H1 (cell line): ENCODE results near the gene GMEB2. TPM values are rescaled to one million over a fixed set of nuclear protein-coding genes. Genes with fewer than 3 reads are reported as not detected.

ENCODE experiments used
- CTCF ChIA-PET: fragments of 300-600 bp; sonication (Branson Sonifier 250); formaldehyde crosslinking; loops from one replicate; lab custom pipeline; 2021; ENCODE audit not compliant: partially characterized antibody; lab: Charles Lee
- POLR2A ChIA-PET: fragments of 300-600 bp; sonication (Branson Sonifier 250); formaldehyde crosslinking; loops from one replicate; lab custom pipeline; 2021; ENCODE audit warnings: inconsistent platforms; ENCODE audit not compliant: partially characterized antibody; lab: Charles Lee
- DNase-seq, 2 experiments: peaks; one replicate each; pipeline versions ENCODE4 v3.0.0 to v3.0.0-alpha.2; 2010 to 2022; ENCODE audit warnings: low spot score in 2 of 2, low read depth in 1 of 2, mixed read lengths in 1 of 2
- FAIRE-seq: peaks from 2 replicates; lab custom pipeline; 2011; peaks lifted over from hg19 to GRCh38; lab: Jason Lieb, UNC
- H2AFZ ChIP-seq: 2 replicates; pipeline ENCODE4 v1.8.1; 2012; ENCODE audit warnings: low read length, inconsistent platforms
- H2AK5ac ChIP-seq: 2 replicates; pipeline ENCODE4 v1.6.1; 2013; ENCODE audit warnings: low read depth, low read length
- H2BK120ac ChIP-seq: replicated peaks from 2 replicates; pipeline ENCODE3; 2013; ENCODE audit warnings: low read depth, low read length, inconsistent platforms
- H2BK12ac ChIP-seq: 2 replicates; pipeline ENCODE4 v1.6.1; 2013; ENCODE audit warnings: low read depth, low read length
- H2BK15ac ChIP-seq: 2 replicates; pipeline ENCODE4 v1.6.1; 2013; ENCODE audit warnings: low read length
- H2BK20ac ChIP-seq: 2 replicates; pipeline ENCODE4 v1.6.1; 2013; ENCODE audit warnings: low read length
- H2BK5ac ChIP-seq: 2 replicates; pipeline ENCODE4 v1.6.1; 2013; ENCODE audit warnings: low read depth, low read length
- H3K14ac ChIP-seq: 2 replicates; pipeline ENCODE4 v1.6.1; 2013; ENCODE audit warnings: inconsistent platforms; ENCODE audit not compliant: insufficient read length
- H3K18ac ChIP-seq: 2 replicates; pipeline ENCODE4 v1.6.1; 2013; ENCODE audit warnings: low read length; ENCODE audit errors: extremely low read depth
- H3K23ac ChIP-seq: 2 replicates; pipeline ENCODE4 v1.6.1; 2013; ENCODE audit warnings: inconsistent platforms; ENCODE audit not compliant: insufficient read length
- H3K23me2 ChIP-seq: 2 replicates; pipeline ENCODE4 v1.6.1; 2013; ENCODE audit warnings: low read depth, low read length
- H3K27ac ChIP-seq: 2 replicates; pipeline ENCODE4 v1.6.1; 2011; ENCODE audit warnings: low read depth, low read length, inconsistent platforms
- H3K27me3 ChIP-seq, 4 experiments: replicated peaks in 1 of 4; 1 replicate in 1 of 4; 2 replicates in 3 of 4; pipeline versions ENCODE4 v1.6.1 to v1.8.1; 2011 to 2013; ENCODE audit warnings: low read length in 3 of 4, mild to moderate bottlenecking in 3 of 4, inconsistent platforms in 2 of 4, mixed read lengths in 2 of 4, moderate library complexity in 1 of 4; ENCODE audit not compliant: control insufficient read depth in 3 of 4, insufficient read depth in 3 of 4; ENCODE audit errors: extremely low read depth in 1 of 4
- H3K36me3 ChIP-seq, 4 experiments: 2 replicates each; pipeline versions ENCODE4 v1.6.1 to v1.8.1; 2011 to 2013; ENCODE audit warnings: mild to moderate bottlenecking in 4 of 4, low read length in 3 of 4, moderate library complexity in 2 of 4, control low read depth in 1 of 4, inconsistent platforms in 1 of 4; ENCODE audit not compliant: insufficient read depth in 4 of 4, control insufficient read depth in 2 of 4
- H3K4ac ChIP-seq: replicated peaks from 2 replicates; pipeline ENCODE3; 2013; ENCODE audit warnings: low read length, low read depth, mixed read lengths, inconsistent platforms; ENCODE audit not compliant: insufficient read length
- H3K4me1 ChIP-seq, 4 experiments: replicated peaks in 1 of 4; 1 replicate in 1 of 4; 2 replicates in 3 of 4; pipeline versions ENCODE4 v1.6.1 to v1.8.1; 2011 to 2013; ENCODE audit warnings: low read length in 3 of 4, inconsistent platforms in 2 of 4, mixed read lengths in 1 of 4; ENCODE audit not compliant: insufficient read depth in 4 of 4, control insufficient read depth in 3 of 4
- H3K4me2 ChIP-seq, 2 experiments: 2 replicates each; pipeline versions ENCODE4 v1.6.1 to v1.8.1; 2011 to 2013; ENCODE audit warnings: low read depth in 2 of 2, low read length in 2 of 2, control low read depth in 1 of 2, inconsistent platforms in 1 of 2, mild to moderate bottlenecking in 1 of 2; ENCODE audit not compliant: insufficient read depth in 1 of 2
- H3K4me3 ChIP-seq, 4 experiments: fragments of 200-600, 300-600 bp in 1 of 4; sonication (generic), shearing (Covaris generic), sonication (Bioruptor Twin) in 1 of 4; 2 replicates each; pipeline versions ENCODE4 v1.5.1 to v1.8.1; 2011 to 2016; ENCODE audit warnings: low read length in 4 of 4, low read depth in 3 of 4, control low read depth in 2 of 4, inconsistent platforms in 2 of 4, mild to moderate bottlenecking in 2 of 4, mixed read lengths in 1 of 4, moderate library complexity in 1 of 4; ENCODE audit not compliant: insufficient read depth in 2 of 4; ENCODE audit errors: extremely low read depth in 1 of 4
- H3K56ac ChIP-seq: replicated peaks from 2 replicates; pipeline ENCODE3; 2013; ENCODE audit warnings: low read depth, mild to moderate bottlenecking, mixed read lengths, low read length, inconsistent platforms; ENCODE audit not compliant: insufficient read length
- H3K79me1 ChIP-seq: 2 replicates; pipeline ENCODE4 v1.6.1; 2013; ENCODE audit warnings: low read depth, low read length, control low read depth
- H3K79me2 ChIP-seq, 2 experiments: 2 replicates each; pipeline versions ENCODE4 v1.6.1 to v1.8.1; 2012 to 2013; ENCODE audit warnings: low read length in 2 of 2, mild to moderate bottlenecking in 2 of 2, inconsistent platforms in 1 of 2; ENCODE audit not compliant: insufficient read depth in 2 of 2, control insufficient read depth in 1 of 2
- H3K9ac ChIP-seq, 4 experiments: replicated peaks in 1 of 4; 1 replicate in 1 of 4; 2 replicates in 3 of 4; pipeline versions ENCODE4 v1.6.1 to v1.8.1; 2011 to 2013; ENCODE audit warnings: low read depth in 3 of 4, low read length in 3 of 4, control low read depth in 2 of 4, mild to moderate bottlenecking in 2 of 4, moderate library complexity in 2 of 4, inconsistent platforms in 1 of 4; ENCODE audit errors: extremely low read depth in 1 of 4
- H3K9me3 ChIP-seq, 2 experiments: 2 replicates each; pipeline versions ENCODE4 v1.6.1 to v1.8.1; 2012 to 2013; ENCODE audit warnings: mild to moderate bottlenecking in 2 of 2, moderate library complexity in 2 of 2, control low read depth in 1 of 2, inconsistent platforms in 1 of 2, low read depth in 1 of 2, low read length in 1 of 2, mixed read lengths in 1 of 2; ENCODE audit not compliant: insufficient read depth in 2 of 2
- H4K20me1 ChIP-seq, 2 experiments: replicated peaks in 1 of 2; 2 replicates each; pipeline versions ENCODE3 to v1.8.1; 2011 to 2013; ENCODE audit warnings: inconsistent platforms in 2 of 2, low read length in 2 of 2, mild to moderate bottlenecking in 1 of 2; ENCODE audit not compliant: insufficient read depth in 2 of 2, control insufficient read depth in 1 of 2
- H4K5ac ChIP-seq: 2 replicates; pipeline ENCODE4 v1.6.1; 2013; ENCODE audit warnings: low read length, low read depth, mixed read lengths, inconsistent platforms; ENCODE audit not compliant: insufficient read length
- H4K8ac ChIP-seq: 2 replicates; pipeline ENCODE4 v1.8.0; 2013; ENCODE audit warnings: mild to moderate bottlenecking, moderate library complexity, low read length, inconsistent platforms; ENCODE audit not compliant: insufficient read depth; ENCODE audit errors: extremely low read depth
- H4K91ac ChIP-seq: replicated peaks from 2 replicates; pipeline ENCODE3; 2013; ENCODE audit warnings: low read length, mixed read lengths, inconsistent platforms; ENCODE audit not compliant: insufficient read length
- BCL11A ChIP-seq, 2 experiments: IDR thresholded peaks; one replicate each; pipeline ENCODE4 v1.6.1; 2011; ENCODE audit warnings: low read depth in 2 of 2, low read length in 2 of 2, mild to moderate bottlenecking in 2 of 2
- EP300 ChIP-seq, 2 experiments: IDR thresholded peaks; 1 replicate in 1 of 2; 2 replicates in 1 of 2; pipeline ENCODE4 v1.6.1; 2011 to 2012; ENCODE audit warnings: low read depth in 2 of 2, low read length in 2 of 2, mild to moderate bottlenecking in 2 of 2, borderline replicate concordance in 1 of 2, inconsistent platforms in 1 of 2, moderate library complexity in 1 of 2
- GABPA ChIP-seq: IDR thresholded peaks from 2 replicates; pipeline ENCODE4 v1.6.1; 2011; ENCODE audit warnings: mild to moderate bottlenecking, low read length, moderate library complexity, borderline replicate concordance; ENCODE audit not compliant: insufficient read depth
- RAD21 ChIP-seq, 2 experiments: IDR thresholded peaks in 1 of 2; conservative IDR thresholded peaks in 1 of 2; 2 replicates each; pipeline ENCODE4 v1.6.1; 2011; ENCODE audit warnings: low read depth in 2 of 2, low read length in 2 of 2, improper control_type of control experiment in 1 of 2, inconsistent platforms in 1 of 2, mild to moderate bottlenecking in 1 of 2, moderate library complexity in 1 of 2
- SAP30 ChIP-seq: fragments of 300-600 bp; sonication (generic); IDR thresholded peaks from 2 replicates; pipeline ENCODE4 v1.7.1; 2012; ENCODE audit warnings: low read length, moderate library complexity, mild to moderate bottlenecking, inconsistent platforms; ENCODE audit not compliant: insufficient read depth, insufficient replicate concordance
- SIRT6 ChIP-seq: IDR thresholded peaks from one replicate; pipeline ENCODE4 v1.7.1; 2012; ENCODE audit warnings: low read length, inconsistent platforms
- SIX5 ChIP-seq: IDR thresholded peaks from 2 replicates; pipeline ENCODE4 v1.6.1; 2011; ENCODE audit warnings: mild to moderate bottlenecking, low read depth, low read length
- TAF1 ChIP-seq: IDR thresholded peaks from 2 replicates; pipeline ENCODE4 v1.6.1; 2011; ENCODE audit warnings: mild to moderate bottlenecking, low read depth, low read length
- WGBS, 2 experiments: shearing (Covaris generic) in 1 of 2; methylation state at CpG; one replicate each; pipeline versions ENCODE4 v1.1.6 to v1.1.7; 2013 to 2015; ENCODE audit warnings: low lambda C conversion rate in 2 of 2, mixed read lengths in 2 of 2, inconsistent platforms in 1 of 2, low coverage in 1 of 2, missing lambda C conversion rate in 1 of 2; ENCODE audit not compliant: insufficient replicate concordance in 2 of 2, insufficient coverage in 1 of 2, insufficient read length in 1 of 2; ENCODE audit errors: extremely low coverage in 1 of 2, missing lambda C conversion rate in 1 of 2; 5-methylcytosine and 5-hydroxymethylcytosine counted together
- polyA plus RNA-seq, 7 experiments: library from polyadenylated mRNA; depleted of rRNA in 3 of 7; stranded (reverse) in 5 of 7; unstranded in 2 of 7; fragments of >200 nt in 5 of 7; fragments of 200-250 nt in 2 of 7; gene quantifications; 1 replicate in 5 of 7; 2 replicates in 1 of 7; 4 replicates in 1 of 7; pipeline versions ENCODE4 v1.2.1 to v1.2.3, GENCODE V29; 2011 to 2013; ENCODE audit warnings: missing spikeins in 2 of 7, mixed read lengths in 2 of 7
- total RNA-seq: library from RNA; stranded (reverse); fragmentation: NEBNext Ultra II Directional; extraction: Animal tissue kit (Norgen Biotek cat#: 25700); gene quantifications from 2 replicates; pipeline ENCODE4 v1.2.1, GENCODE V29; 2021

Gene GMEB2
- total and polyA plus RNA-seq, 2 of the 8 experiments (the other 6 are each of a cell fraction or from before 2014, with no cell fraction given), result 12.9 to 14.2 TPM

- Histone ChIP-seq H2BK15ac (no peak overlapping the region), H3K27me3 (no peaks in the 10 kb centered on the region; a peak in 1 of 7 replicates), H4K8ac (no peak overlapping the region), H3K4me3 (peak overlapping the region; percentile 57 to 99 (median 81)), H2BK5ac (peak overlapping the region; percentile 83; the same call in 1 of the 2 replicates), H3K14ac (no peak overlapping the region), H3K4me1 (peaks cover 0 to 28% (median 16%) of the 10 kb centered on the region in 4 experiments; a peak in 6 of 7 replicates), H3K23me2 (peaks cover 4% of the 10 kb centered on the region; the same call in 1 of the 2 replicates), H3K27ac (no peak overlapping the region; the same call in 1 of the 2 replicates), H3K4me2 (peak overlapping the region; percentile 49 to 95), H2AK5ac (no peak overlapping the region), H3K79me2 (no peaks in the 10 kb centered on the region), H3K9ac (no peak overlapping the region; a peak in 2 of 7 replicates), H3K4ac (no peak overlapping the region), H3K56ac (no peak overlapping the region), H4K5ac (peak overlapping the region; percentile 20), H3K18ac (no peak overlapping the region; the same call in 1 of the 2 replicates), H3K9me3 (no peaks in the 10 kb centered on the region), H3K23ac (no peak overlapping the region), H4K91ac (no peak overlapping the region), H3K79me1 (no peaks in the 10 kb centered on the region), H2BK120ac (no peak overlapping the region), H2AFZ (no peak overlapping the region; the same call in 1 of the 2 replicates), H2BK12ac (no peak overlapping the region), H2BK20ac (no peak overlapping the region), H4K20me1 (peaks cover 0 to 1% of the 10 kb centered on the region in 2 experiments), H3K36me3 (no peaks in the 10 kb centered on the region)
- FAIRE-seq (peak; percentile 78), DNase-seq (peak; percentile 92 to 99)
- 8% methylated on average over 9 of the region's 37 CpGs; no CpG with 5 or more reads in 1 of the 2 experiments for WGBS, 2 experiments
- CTCF ChIA-PET, result interaction anchor here (0.5 to 3.3 kb wide), 5 partner anchors 10 to 1350 kb away, joined by 3 to 22 read pairs (median 4); partner anchors contain the start of gene PTK6
- POLR2A ChIA-PET, result interaction anchor here (1.3 to 2.2 kb wide), 3 partner anchors 11 to 89 kb away, joined by 3 to 7 read pairs (median 4); no protein-coding TSS in a partner anchor
- TF ChIP-seq GABPA, result no peak
- TF ChIP-seq RAD21 (IDR thresholded peaks at IDR 0.05 in 1 of 2, conservative IDR thresholded peaks at IDR 0.05 in 1 of 2; ENCODE audit: low read depth in 2 of 2, low read length in 2 of 2), result no peak
- TF ChIP-seq SAP30, result no peak
- TF ChIP-seq BCL11A (IDR thresholded peaks at IDR 0.05; ENCODE audit: low read depth in 2 of 2, low read length in 2 of 2), result no peak
- no peak for TF ChIP-seq SIX5
- TF ChIP-seq TAF1, result no peak
- no peak for TF ChIP-seq EP300 (IDR thresholded peaks at IDR 0.05; ENCODE audit: borderline replicate concordance in 1 of 2, low read depth in 2 of 2, low read length in 2 of 2)
- TF ChIP-seq SIRT6, result no peak
These were observed 73.5 kb downstream of the GMEB2 start for GRCh38 chr20:63553251-63553932.
